Endothelial cell of umbilical vein (primary cell): ENCODE measurements around the gene COL18A1. TPM values are rescaled to one million over a fixed set of nuclear protein-coding genes. Genes with fewer than 3 reads are reported as not detected.

Experiments
- BruUV-seq: library from RNA; stranded (reverse); fragments of 400-500 nt; replicated peaks from 2 replicates; lab custom pipeline; 2021; lab: Mats Ljungman, UMichigan
- CTCF ChIA-PET: fragments of 300-600, 350-600 bp; sonication (Branson Sonifier 250); formaldehyde crosslinking; loops from one replicate; lab custom pipeline; 2021; ENCODE audit warnings: antibody characterized with exemption, inconsistent platforms; lab: Charles Lee
- POLR2A ChIA-PET: fragments of 300-600, 350-600 bp; sonication (Branson Sonifier 250); formaldehyde crosslinking; loops from one replicate; lab custom pipeline; 2021; ENCODE audit warnings: antibody characterized with exemption, inconsistent platforms; lab: Charles Lee
- DNase-seq: peaks from one replicate; pipeline ENCODE4 v3.0.0-alpha.2; 2011; ENCODE audit warnings: low read depth, low spot score
- FAIRE-seq: peaks from 2 replicates; lab custom pipeline; 2011; peaks lifted over from hg19 to GRCh38; lab: Jason Lieb, UNC
- H2AFZ ChIP-seq: 2 replicates; pipeline ENCODE4 v1.6.0; 2012; ENCODE audit warnings: low read depth, low read length, control low read depth, inconsistent platforms
- H3K27ac ChIP-seq: 2 replicates; pipeline ENCODE4 v1.5.1; 2011; ENCODE audit warnings: low read depth, mild to moderate bottlenecking, control low read depth, low read length, moderate library complexity; ENCODE audit not compliant: insufficient read depth
- H3K27me3 ChIP-seq, 2 experiments: 2 replicates each; pipeline versions ENCODE4 v1.6.0 to v1.6.1; 2011; ENCODE audit warnings: low read length in 2 of 2, mixed read lengths in 1 of 2; ENCODE audit not compliant: control insufficient read depth in 2 of 2, insufficient read depth in 2 of 2
- H3K36me3 ChIP-seq, 2 experiments: 2 replicates in 1 of 2; 3 replicates in 1 of 2; pipeline ENCODE4 v1.5.1; 2011; ENCODE audit warnings: low read length in 2 of 2, mild to moderate bottlenecking in 1 of 2, moderate library complexity in 1 of 2; ENCODE audit not compliant: control insufficient read depth in 2 of 2, insufficient read depth in 2 of 2; ENCODE audit errors: extremely low read depth in 1 of 2
- H3K4me1 ChIP-seq: 3 replicates; pipeline ENCODE4 v1.5.1; 2011; ENCODE audit warnings: mild to moderate bottlenecking, low read length; ENCODE audit not compliant: control insufficient read depth, insufficient read depth; ENCODE audit errors: extremely low read depth
- H3K4me2 ChIP-seq: 2 replicates; pipeline ENCODE4 v1.6.1; 2011; ENCODE audit warnings: low read length, control low read depth, mixed read lengths; ENCODE audit not compliant: insufficient read depth
- H3K4me3 ChIP-seq, 3 experiments: fragments of 200-600 bp in 1 of 3; sonication (generic), shearing (Covaris generic) in 1 of 3; replicated peaks in 1 of 3; 2 replicates each; pipeline ENCODE4 v1.5.1; 2011 to 2016; ENCODE audit warnings: control low read depth in 3 of 3, low read length in 3 of 3, mild to moderate bottlenecking in 2 of 3, inconsistent platforms in 1 of 3, low read depth in 1 of 3, moderate library complexity in 1 of 3; ENCODE audit not compliant: insufficient read depth in 1 of 3
- H3K79me2 ChIP-seq: 2 replicates; pipeline ENCODE4 v1.6.0; 2012; ENCODE audit warnings: low read length, inconsistent platforms; ENCODE audit not compliant: control insufficient read depth, insufficient read depth
- H3K9ac ChIP-seq: replicated peaks from 2 replicates; pipeline ENCODE3; 2011; ENCODE audit warnings: low read length, control low read depth; ENCODE audit not compliant: insufficient read depth; ENCODE audit errors: extremely low read depth
- H3K9me1 ChIP-seq: replicated peaks from 3 replicates; pipeline ENCODE4 v1.6.0; 2011; ENCODE audit warnings: mild to moderate bottlenecking, low read length; ENCODE audit not compliant: control insufficient read depth, insufficient read depth; ENCODE audit errors: extremely low read depth
- H3K9me3 ChIP-seq: replicated peaks from 2 replicates; pipeline ENCODE4 v1.5.1; 2012; ENCODE audit warnings: low read length, inconsistent platforms; ENCODE audit not compliant: control insufficient read depth, insufficient read depth
- H4K20me1 ChIP-seq: replicated peaks from 2 replicates; pipeline ENCODE3; 2011; ENCODE audit warnings: mild to moderate bottlenecking, low read length; ENCODE audit not compliant: control insufficient read depth, insufficient read depth; ENCODE audit errors: extremely low read depth
- EZH2 ChIP-seq: IDR thresholded peaks from 2 replicates; pipeline ENCODE4 v1.6.1; 2012; ENCODE audit warnings: borderline replicate concordance, low read depth, mild to moderate bottlenecking, moderate library complexity, low read length, inconsistent platforms; ENCODE audit not compliant: severe bottlenecking
- FOS ChIP-seq: IDR thresholded peaks from 2 replicates; pipeline ENCODE4 v1.6.1; 2011; ENCODE audit warnings: mild to moderate bottlenecking, low read length, moderate library complexity, borderline replicate concordance; ENCODE audit not compliant: insufficient read depth
- MYC ChIP-seq: IDR thresholded peaks from one replicate; pipeline ENCODE4 v1.6.1; 2011; ENCODE audit warnings: mild to moderate bottlenecking, low read depth, low read length
- POLR2A ChIP-seq: IDR thresholded peaks from 2 replicates; pipeline ENCODE4 v1.6.1; 2012; ENCODE audit warnings: low read depth, mild to moderate bottlenecking, control low read depth, low read length
- POLR2AphosphoS5 ChIP-seq: IDR thresholded peaks from 2 replicates; pipeline ENCODE4 v1.6.1; 2012; ENCODE audit warnings: low read depth, mild to moderate bottlenecking, control low read depth, low read length, moderate library complexity; ENCODE audit not compliant: insufficient read depth
- dilution Hi-C: fragments of 300-500 bp; cut with MboI; formaldehyde crosslinking; loops from one replicate; pipeline ENCODE4 v1.15.0; 2019; ENCODE audit warnings: low sequenced_read_pairs; ENCODE audit not compliant: extremely low pct_ligation_motif_present
- intact Hi-C: fragments of 100-400 bp; cut with micrococcal nuclease; formaldehyde crosslinking; loops from one replicate; pipeline ENCODE4 v1.10.0; 2022
- polyA plus RNA-seq, 4 experiments: library from polyadenylated mRNA; depleted of rRNA in 3 of 4; stranded (reverse) in 3 of 4; unstranded in 1 of 4; fragments of >200 nt; gene quantifications; 2 replicates each; pipeline versions ENCODE4 v1.2.1 to v1.2.3, GENCODE V29; 2011 to 2012; ENCODE audit warnings: missing spikeins in 1 of 4
- total RNA-seq: library from RNA; stranded (reverse); gene quantifications from 2 replicates; pipeline ENCODE4 v1.2.3, GENCODE V29; 2021
- TF ChIP-seq, protein P1 (sequence below), 2 donors: IDR thresholded peaks; 1 replicate in 1 of 2; 2 replicates in 1 of 2; pipeline ENCODE4 v1.5.1; 2011; ENCODE audit warnings: low read length in 2 of 2, mild to moderate bottlenecking in 2 of 2, moderate library complexity in 2 of 2, control low read depth in 1 of 2, inconsistent platforms in 1 of 2, low read depth in 1 of 2; ENCODE audit not compliant: insufficient read depth in 1 of 2; ENCODE audit errors: extremely low read depth in 1 of 2

The COL18A1 gene
- total and polyA plus RNA-seq, 2 donors (not counting 3 experiments of a cell fraction or from before 2014, with no cell fraction given): 198 to 252 TPM

DNA sequence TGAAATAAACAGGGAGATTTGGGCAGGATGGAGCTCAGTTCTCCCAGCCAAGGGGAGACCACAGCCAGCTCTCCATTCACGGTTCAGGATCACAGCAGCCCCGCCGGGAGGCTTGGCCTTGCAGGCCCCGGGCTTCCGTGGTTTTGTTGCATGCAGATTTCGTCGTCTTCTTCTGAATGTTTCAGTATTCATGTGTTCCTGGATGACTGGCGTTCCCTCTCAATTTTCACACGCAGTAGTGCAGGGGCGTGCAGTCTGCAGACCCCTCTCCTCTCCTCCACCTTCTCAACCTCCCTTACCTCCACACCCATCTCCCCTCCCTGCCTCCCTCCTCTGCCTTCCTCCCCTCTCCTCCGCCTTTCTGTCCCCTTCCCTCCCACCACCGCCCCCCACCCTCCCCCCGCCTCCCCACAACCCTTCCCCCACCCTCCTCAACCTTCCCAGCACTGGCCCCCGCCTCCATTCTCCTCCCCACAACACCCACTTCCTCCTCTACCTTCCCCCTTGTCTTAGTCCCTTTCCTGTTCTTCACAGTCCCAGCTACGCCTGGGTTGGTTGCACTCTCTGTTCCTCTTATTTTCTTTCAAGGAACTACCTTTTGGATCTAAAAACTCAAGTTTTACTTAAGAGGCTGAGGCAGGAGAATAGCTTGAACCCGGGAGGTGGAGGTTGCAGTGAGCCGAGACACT, 145.7 kb downstream of the COL18A1 start:
- dilution Hi-C loops: no loop called here
- FAIRE-seq (no peak), DNase-seq (no peak)
- CTCF ChIA-PET: no interaction called here
- Histone ChIP-seq H4K20me1 (no peaks in the 10 kb centered on the region), H3K27ac (peak overlapping the region; percentile 97), H3K27me3 (peaks cover 0 to 1% of the 10 kb centered on the region in 2 experiments), H3K9me3 (no peaks in the 10 kb centered on the region), H3K4me3 (no peak overlapping the region), H3K9ac (peak overlapping the region; percentile 86), H2AFZ (peak overlapping the region; percentile 69), H3K4me1 (peaks cover 24% of the 10 kb centered on the region), H3K9me1 (no peaks in the 10 kb centered on the region), H3K4me2 (peak overlapping the region; percentile 47), H3K79me2 (no peaks in the 10 kb centered on the region), H3K36me3 (no peaks in the 10 kb centered on the region)
- POLR2A ChIA-PET: no interaction called here
- no TSS peak for BruUV-seq
- intact Hi-C loops: loop anchor here (2.0 kb wide), 1 partner anchor 258 kb away; no protein-coding TSS in a partner anchor
- TF ChIP-seq, protein P1, sequence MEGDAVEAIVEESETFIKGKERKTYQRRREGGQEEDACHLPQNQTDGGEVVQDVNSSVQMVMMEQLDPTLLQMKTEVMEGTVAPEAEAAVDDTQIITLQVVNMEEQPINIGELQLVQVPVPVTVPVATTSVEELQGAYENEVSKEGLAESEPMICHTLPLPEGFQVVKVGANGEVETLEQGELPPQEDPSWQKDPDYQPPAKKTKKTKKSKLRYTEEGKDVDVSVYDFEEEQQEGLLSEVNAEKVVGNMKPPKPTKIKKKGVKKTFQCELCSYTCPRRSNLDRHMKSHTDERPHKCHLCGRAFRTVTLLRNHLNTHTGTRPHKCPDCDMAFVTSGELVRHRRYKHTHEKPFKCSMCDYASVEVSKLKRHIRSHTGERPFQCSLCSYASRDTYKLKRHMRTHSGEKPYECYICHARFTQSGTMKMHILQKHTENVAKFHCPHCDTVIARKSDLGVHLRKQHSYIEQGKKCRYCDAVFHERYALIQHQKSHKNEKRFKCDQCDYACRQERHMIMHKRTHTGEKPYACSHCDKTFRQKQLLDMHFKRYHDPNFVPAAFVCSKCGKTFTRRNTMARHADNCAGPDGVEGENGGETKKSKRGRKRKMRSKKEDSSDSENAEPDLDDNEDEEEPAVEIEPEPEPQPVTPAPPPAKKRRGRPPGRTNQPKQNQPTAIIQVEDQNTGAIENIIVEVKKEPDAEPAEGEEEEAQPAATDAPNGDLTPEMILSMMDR (IDR thresholded peaks at IDR 0.05; ENCODE audit: extremely low read depth in 1 of 2, insufficient read depth in 1 of 2, low read depth in 1 of 2, low read length in 2 of 2): no peak
- TF ChIP-seq POLR2AphosphoS5: no peak
- TF ChIP-seq POLR2A: no peak
- TF ChIP-seq FOS: no peak
- no peak for TF ChIP-seq EZH2
- TF ChIP-seq MYC: no peak
